T-helper 9 cell (primary cell): ENCODE results near the gene CCNB1.
A peak's percentile ranks its signal among the peaks of the same experiment; 100 is the strongest.
"Not testable (repeated sequence)": the region's sequence is repeated elsewhere in the genome, so short reads cannot be mapped to it uniquely, and the experiment has no call there.

Source experiments
- DNase-seq: peaks from one replicate; pipeline ENCODE4 v3.0.0-alpha.2; 2020

The CCNB1 gene

GRCh38 chr5:69187342-69187741 is 20.4 kb downstream of the CCNB1 start:
- DNase-seq, result no peak

GRCh38 chr5:69188811-69189161 is 21.8 kb downstream of the CCNB1 start:
- no peak for DNase-seq

- peak; percentile 85 for DNase-seq
Measured at GRCh38 chr5:69189162-69190086, 22.5 kb downstream of the CCNB1 start, which contains the start of gene CENPH. Gene CENPH, plus strand, starts transcription at chr5:69189583. Its CDS starts 52 bp downstream, at chr5:69189635.

GRCh38 chr5:69202497-69202896 is 35.5 kb downstream of the CCNB1 start:
- no peak for DNase-seq

- no peak for DNase-seq
Measured at GRCh38 chr5:69206528-69207190, 39.7 kb downstream of the CCNB1 start.

- no peak for DNase-seq
Measured at GRCh38 chr5:69209602-69210001, 42.7 kb downstream of the CCNB1 start.

GRCh38 chr5:69211200-69211599 is 44.2 kb downstream of the CCNB1 start:
- DNase-seq, result no peak

- no peak for DNase-seq
Measured at GRCh38 chr5:69212022-69212421, 45.1 kb downstream of the CCNB1 start.

GRCh38 chr5:69213513-69214215 is 46.7 kb downstream of the CCNB1 start:
- no peak for DNase-seq

GRCh38 chr5:69217151-69217511 is 50.2 kb downstream of the CCNB1 start:
- DNase-seq, result no peak

- DNase-seq, result peak; percentile 97
Measured at GRCh38 chr5:69217548-69218526, 50.9 kb downstream of the CCNB1 start.

GRCh38 chr5:69219939-69220338 is 53.0 kb downstream of the CCNB1 start:
- no peak for DNase-seq

- not testable (repeated sequence) for DNase-seq
Measured at GRCh38 chr5:69220371-69220770, 53.4 kb downstream of the CCNB1 start.

- DNase-seq, result not testable (repeated sequence)
Measured at GRCh38 chr5:69220833-69221232, 53.9 kb downstream of the CCNB1 start.

GRCh38 chr5:69224520-69224919 is 57.6 kb downstream of the CCNB1 start:
- no peak for DNase-seq

- DNase-seq, result no peak
Measured at GRCh38 chr5:69225860-69226259, 58.9 kb downstream of the CCNB1 start.
